ENCODE data around the gene LDB2.

Gene LDB2

GRCh38 chr4:16790508-16790907 is 107.9 kb downstream of the LDB2 start:
- DNase-seq: no peak

GRCh38 chr4:16788868-16789267 is 109.6 kb downstream of the LDB2 start:
- DNase-seq: no peak

GRCh38 chr4:16785793-16786527 is 112.5 kb downstream of the LDB2 start:
- no peak for DNase-seq

GRCh38 chr4:16783119-16783518 is 115.3 kb downstream of the LDB2 start:
- no peak for DNase-seq

- DNase-seq: no peak
Measured at GRCh38 chr4:16779028-16779675, 119.3 kb downstream of the LDB2 start.

- no peak for DNase-seq
Measured at GRCh38 chr4:16777726-16778125, 120.7 kb downstream of the LDB2 start.

GRCh38 chr4:16775411-16776154 is 122.9 kb downstream of the LDB2 start:
- no peak for DNase-seq

GRCh38 chr4:16772366-16772850 is 126.0 kb downstream of the LDB2 start:
- no peak for DNase-seq

GRCh38 chr4:16770710-16771285 is 127.6 kb downstream of the LDB2 start:
- no peak for DNase-seq

GRCh38 chr4:16767861-16768260 is 130.6 kb downstream of the LDB2 start:
- DNase-seq: no peak

- no peak for DNase-seq
Measured at GRCh38 chr4:16767251-16767650, 131.2 kb downstream of the LDB2 start.

- no peak for DNase-seq
Measured at GRCh38 chr4:16765546-16765945, 132.9 kb downstream of the LDB2 start.

GRCh38 chr4:16764622-16765021 is 133.8 kb downstream of the LDB2 start:
- DNase-seq: no peak

GRCh38 chr4:16760617-16761363 is 137.7 kb downstream of the LDB2 start:
- no peak for DNase-seq

- DNase-seq: no peak
Measured at GRCh38 chr4:16759931-16760582, 138.4 kb downstream of the LDB2 start.

GRCh38 chr4:16758816-16759215 is 139.6 kb downstream of the LDB2 start:
- no peak for DNase-seq

GRCh38 chr4:16758255-16758654 is 140.2 kb downstream of the LDB2 start:
- no peak for DNase-seq

- no peak for DNase-seq
Measured at GRCh38 chr4:16757080-16757521, 141.3 kb downstream of the LDB2 start.

GRCh38 chr4:16754104-16754503 is 144.3 kb downstream of the LDB2 start:
- no peak for DNase-seq

- DNase-seq: no peak
Measured at GRCh38 chr4:16752150-16752549, 146.3 kb downstream of the LDB2 start.

GRCh38 chr4:16750882-16751642 is 147.4 kb downstream of the LDB2 start:
- no peak for DNase-seq
